Hepatocyte (in vitro differentiated cells): ENCODE results near the gene BST1.

ENCODE experiments used
- EZH2phosphoT487 ChIP-seq: fragments of 200-600 bp; sonication (generic); IDR thresholded peaks from one replicate; pipeline ENCODE4 v1.6.1; 2018; ENCODE audit warnings: antibody characterized with exemption, mild to moderate bottlenecking, low read depth, moderate library complexity; ENCODE audit not compliant: unreplicated experiment, severe bottlenecking
- TF ChIP-seq, protein P1 (sequence below): fragments of 200-600 bp; sonication (generic); IDR thresholded peaks from 2 replicates; pipeline ENCODE4 v1.5.1; 2016; ENCODE audit warnings: antibody characterized with exemption, mild to moderate bottlenecking; ENCODE audit not compliant: poor library complexity

DNA sequence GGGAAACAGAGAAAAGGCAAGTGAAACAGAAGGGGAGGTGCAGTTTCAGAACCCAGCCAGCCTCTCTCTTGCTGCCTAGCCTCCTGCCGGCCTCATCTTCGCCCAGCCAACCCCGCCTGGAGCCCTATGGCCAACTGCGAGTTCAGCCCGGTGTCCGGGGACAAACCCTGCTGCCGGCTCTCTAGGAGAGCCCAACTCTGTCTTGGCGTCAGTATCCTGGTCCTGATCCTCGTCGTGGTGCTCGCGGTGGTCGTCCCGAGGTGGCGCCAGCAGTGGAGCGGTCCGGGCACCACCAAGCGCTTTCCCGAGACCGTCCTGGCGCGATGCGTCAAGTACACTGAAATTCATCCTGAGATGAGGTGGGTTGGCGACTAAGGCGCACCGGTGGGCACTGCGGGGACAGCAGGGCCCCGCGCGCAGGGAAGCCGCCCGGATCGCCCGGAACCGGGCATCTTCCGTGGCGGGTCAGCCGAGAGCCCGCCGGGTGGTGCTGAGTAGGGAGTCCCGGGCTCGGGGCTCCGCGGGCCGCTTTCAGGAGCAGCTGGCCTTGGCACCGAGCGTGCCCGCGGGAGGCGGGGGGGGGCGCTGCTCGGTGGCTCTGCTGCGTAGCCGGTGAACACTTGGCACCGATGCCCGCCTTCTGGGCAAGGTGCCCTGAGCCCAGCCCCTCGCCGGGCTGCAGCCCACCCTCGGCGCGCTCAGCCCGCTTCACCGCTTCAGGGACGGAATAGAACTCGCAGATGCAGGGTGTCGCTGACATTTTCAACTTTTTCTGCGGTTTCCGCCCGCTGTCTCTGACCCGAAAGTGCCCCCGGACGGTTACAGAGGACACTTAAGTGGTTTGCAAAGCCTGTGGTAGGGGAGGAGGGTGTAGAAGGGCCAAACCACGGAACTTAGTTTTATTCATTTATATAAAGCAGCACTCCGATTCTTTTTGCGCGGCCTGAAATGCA is 75.7 kb downstream of the BST1 start, which contains the start of gene CD38:
- TF ChIP-seq, protein P1, sequence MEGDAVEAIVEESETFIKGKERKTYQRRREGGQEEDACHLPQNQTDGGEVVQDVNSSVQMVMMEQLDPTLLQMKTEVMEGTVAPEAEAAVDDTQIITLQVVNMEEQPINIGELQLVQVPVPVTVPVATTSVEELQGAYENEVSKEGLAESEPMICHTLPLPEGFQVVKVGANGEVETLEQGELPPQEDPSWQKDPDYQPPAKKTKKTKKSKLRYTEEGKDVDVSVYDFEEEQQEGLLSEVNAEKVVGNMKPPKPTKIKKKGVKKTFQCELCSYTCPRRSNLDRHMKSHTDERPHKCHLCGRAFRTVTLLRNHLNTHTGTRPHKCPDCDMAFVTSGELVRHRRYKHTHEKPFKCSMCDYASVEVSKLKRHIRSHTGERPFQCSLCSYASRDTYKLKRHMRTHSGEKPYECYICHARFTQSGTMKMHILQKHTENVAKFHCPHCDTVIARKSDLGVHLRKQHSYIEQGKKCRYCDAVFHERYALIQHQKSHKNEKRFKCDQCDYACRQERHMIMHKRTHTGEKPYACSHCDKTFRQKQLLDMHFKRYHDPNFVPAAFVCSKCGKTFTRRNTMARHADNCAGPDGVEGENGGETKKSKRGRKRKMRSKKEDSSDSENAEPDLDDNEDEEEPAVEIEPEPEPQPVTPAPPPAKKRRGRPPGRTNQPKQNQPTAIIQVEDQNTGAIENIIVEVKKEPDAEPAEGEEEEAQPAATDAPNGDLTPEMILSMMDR: no peak
- TF ChIP-seq EZH2phosphoT487: no peak
